Astrocyte (in vitro differentiated cells and primary cell): ENCODE measurements around the gene CHN1. TPM values are rescaled to one million over a fixed set of nuclear protein-coding genes. Genes with fewer than 3 reads are reported as not detected.

Source experiments
- DNase-seq: peaks from one replicate; pipeline ENCODE4 v3.0.0-alpha.2; 2010; ENCODE audit warnings: low read depth
- FAIRE-seq: peaks from 2 replicates; lab custom pipeline; 2011; peaks lifted over from hg19 to GRCh38; lab: Jason Lieb, UNC
- H2AFZ ChIP-seq: 2 replicates; pipeline ENCODE4 v1.6.0; 2012; ENCODE audit warnings: low read depth, low read length, inconsistent platforms
- H3K27ac ChIP-seq: 2 replicates; pipeline ENCODE4 v1.5.1; 2011; ENCODE audit warnings: low read depth, low read length, inconsistent platforms
- H3K27me3 ChIP-seq: 2 replicates; pipeline ENCODE4 v1.6.0; 2011; ENCODE audit warnings: low read length, inconsistent platforms; ENCODE audit not compliant: insufficient read depth
- H3K36me3 ChIP-seq: 2 replicates; pipeline ENCODE4 v1.5.1; 2011; ENCODE audit warnings: low read length, inconsistent platforms; ENCODE audit not compliant: insufficient read depth
- H3K4me1 ChIP-seq: 2 replicates; pipeline ENCODE4 v1.5.1; 2011; ENCODE audit warnings: low read length, inconsistent platforms; ENCODE audit not compliant: insufficient read depth
- H3K4me2 ChIP-seq: 2 replicates; pipeline ENCODE4 v1.6.0; 2012; ENCODE audit warnings: low read length, inconsistent platforms
- H3K4me3 ChIP-seq: 2 replicates; pipeline ENCODE4 v1.5.1; 2011; ENCODE audit warnings: low read depth, mild to moderate bottlenecking, low read length, inconsistent platforms; ENCODE audit not compliant: insufficient read depth
- H3K79me2 ChIP-seq: 2 replicates; pipeline ENCODE4 v1.6.0; 2012; ENCODE audit warnings: mild to moderate bottlenecking, low read length, inconsistent platforms; ENCODE audit not compliant: insufficient read depth
- H3K9ac ChIP-seq: 2 replicates; pipeline ENCODE4 v1.6.0; 2012; ENCODE audit warnings: mild to moderate bottlenecking, low read length, inconsistent platforms
- H3K9me3 ChIP-seq: 2 replicates; pipeline ENCODE4 v1.5.1; 2012; ENCODE audit warnings: low read depth, mild to moderate bottlenecking, low read length, inconsistent platforms; ENCODE audit not compliant: insufficient read depth
- H4K20me1 ChIP-seq: 2 replicates; pipeline ENCODE4 v1.6.0; 2012; ENCODE audit warnings: low read length, inconsistent platforms; ENCODE audit not compliant: insufficient read depth
- H3K27ac Mint-ChIP-seq: one replicate; pipeline ENCODE4 v1.8.0; 2021; ENCODE audit warnings: mild to moderate bottlenecking, mixed read lengths; ENCODE audit not compliant: unreplicated experiment
- H3K27me3 Mint-ChIP-seq: one replicate; pipeline ENCODE4 v1.8.0; 2021; ENCODE audit warnings: low read depth, mixed read lengths; ENCODE audit not compliant: unreplicated experiment
- H3K36me3 Mint-ChIP-seq: one replicate; pipeline ENCODE4 v1.8.0; 2021; ENCODE audit warnings: low read depth, mixed read lengths; ENCODE audit not compliant: unreplicated experiment
- H3K4me1 Mint-ChIP-seq: one replicate; pipeline ENCODE4 v1.8.0; 2021; ENCODE audit warnings: low read depth, mixed read lengths; ENCODE audit not compliant: unreplicated experiment
- H3K4me3 Mint-ChIP-seq: one replicate; pipeline ENCODE4 v1.8.0; 2021; ENCODE audit warnings: mild to moderate bottlenecking, moderate library complexity, mixed read lengths; ENCODE audit not compliant: unreplicated experiment
- H3K9me3 Mint-ChIP-seq: one replicate; pipeline ENCODE4 v1.8.0; 2021; ENCODE audit warnings: mild to moderate bottlenecking, mixed read lengths; ENCODE audit not compliant: unreplicated experiment
- EZH2 ChIP-seq: IDR thresholded peaks from 2 replicates; pipeline ENCODE4 v1.6.1; 2012; ENCODE audit warnings: mild to moderate bottlenecking, low read length, inconsistent platforms; ENCODE audit not compliant: insufficient read depth
- total RNA-seq: library from RNA; stranded (reverse); gene quantifications from 2 replicates; pipeline ENCODE4 v1.2.1, GENCODE V29; 2021
- TF ChIP-seq, protein P1 (sequence below): IDR thresholded peaks from 2 replicates; pipeline ENCODE4 v1.5.1; 2011; ENCODE audit warnings: low read depth, mild to moderate bottlenecking, inconsistent platforms, low read length, moderate library complexity; ENCODE audit not compliant: insufficient read depth

Gene CHN1
- total RNA-seq, 1 donor from 2014 or later: 23.9 TPM

DNA sequence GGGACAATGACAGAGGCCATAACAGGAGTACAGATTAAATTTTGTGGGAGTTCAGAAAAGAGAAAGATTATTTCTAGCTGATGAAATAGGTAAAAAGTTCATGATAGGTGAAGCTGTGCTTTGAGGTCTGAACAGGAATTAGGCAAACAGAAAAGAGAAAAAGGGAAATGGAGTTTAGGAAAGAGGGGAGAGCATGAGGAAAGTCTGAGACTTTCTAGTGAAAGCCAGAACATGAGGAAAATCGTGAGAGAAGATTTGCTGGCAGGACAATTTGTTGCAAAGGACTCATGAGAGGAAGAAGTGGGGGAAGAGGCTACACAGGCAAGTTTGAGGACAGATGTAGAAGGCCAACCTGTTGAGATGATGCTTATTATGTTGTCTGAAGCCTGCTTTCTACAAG lies 6.3 kb upstream of the CHN1 start:
- H3K27ac ChIP-seq: no peak overlapping the region
- FAIRE-seq: no peak
- no peaks in the 10 kb centered on the region for H3K36me3 ChIP-seq
- peaks cover 3% of the 10 kb centered on the region for H3K4me1 Mint-ChIP-seq
- H4K20me1 ChIP-seq: no peaks in the 10 kb centered on the region
- no peak for TF ChIP-seq EZH2
- TF ChIP-seq, protein P1, sequence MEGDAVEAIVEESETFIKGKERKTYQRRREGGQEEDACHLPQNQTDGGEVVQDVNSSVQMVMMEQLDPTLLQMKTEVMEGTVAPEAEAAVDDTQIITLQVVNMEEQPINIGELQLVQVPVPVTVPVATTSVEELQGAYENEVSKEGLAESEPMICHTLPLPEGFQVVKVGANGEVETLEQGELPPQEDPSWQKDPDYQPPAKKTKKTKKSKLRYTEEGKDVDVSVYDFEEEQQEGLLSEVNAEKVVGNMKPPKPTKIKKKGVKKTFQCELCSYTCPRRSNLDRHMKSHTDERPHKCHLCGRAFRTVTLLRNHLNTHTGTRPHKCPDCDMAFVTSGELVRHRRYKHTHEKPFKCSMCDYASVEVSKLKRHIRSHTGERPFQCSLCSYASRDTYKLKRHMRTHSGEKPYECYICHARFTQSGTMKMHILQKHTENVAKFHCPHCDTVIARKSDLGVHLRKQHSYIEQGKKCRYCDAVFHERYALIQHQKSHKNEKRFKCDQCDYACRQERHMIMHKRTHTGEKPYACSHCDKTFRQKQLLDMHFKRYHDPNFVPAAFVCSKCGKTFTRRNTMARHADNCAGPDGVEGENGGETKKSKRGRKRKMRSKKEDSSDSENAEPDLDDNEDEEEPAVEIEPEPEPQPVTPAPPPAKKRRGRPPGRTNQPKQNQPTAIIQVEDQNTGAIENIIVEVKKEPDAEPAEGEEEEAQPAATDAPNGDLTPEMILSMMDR: no peak
- no peak overlapping the region for H3K9ac ChIP-seq
- no peak overlapping the region for H3K27ac Mint-ChIP-seq
- no peak overlapping the region for H2AFZ ChIP-seq
- H3K36me3 Mint-ChIP-seq: no peaks in the 10 kb centered on the region
- H3K27me3 ChIP-seq: peaks cover 15% of the 10 kb centered on the region
- H3K9me3 ChIP-seq: no peaks in the 10 kb centered on the region
- no peaks in the 10 kb centered on the region for H3K79me2 ChIP-seq
- H3K9me3 Mint-ChIP-seq: no peaks in the 10 kb centered on the region
- H3K4me3 Mint-ChIP-seq: no peak overlapping the region
- H3K4me2 ChIP-seq: no peak overlapping the region
- H3K4me3 ChIP-seq: no peak overlapping the region
- DNase-seq: no peak
- H3K27me3 Mint-ChIP-seq: peaks cover 9% of the 10 kb centered on the region
- no peaks in the 10 kb centered on the region for H3K4me1 ChIP-seq

DNA sequence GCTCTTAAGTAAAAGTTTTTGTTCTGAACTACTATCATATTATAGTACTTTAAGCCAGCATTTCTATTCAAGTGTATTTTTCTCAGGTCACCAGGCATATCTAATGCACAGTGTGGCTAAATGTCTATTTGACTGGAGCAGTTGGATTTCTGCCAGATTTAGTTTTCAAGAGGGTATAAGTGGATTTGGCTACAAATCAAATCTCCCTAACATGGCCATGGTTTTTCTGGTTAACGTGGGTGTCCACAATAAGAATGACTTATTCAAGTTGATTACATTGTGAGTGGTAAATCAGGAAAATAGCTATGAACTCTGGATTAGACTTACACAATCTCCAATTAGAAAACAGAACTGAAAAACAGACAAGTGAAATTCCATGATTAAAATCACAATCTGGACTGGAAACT lies 5.7 kb upstream of the CHN1 start:
- Mint-ChIP-seq H3K4me3 (no peak overlapping the region), H3K27ac (no peak overlapping the region), H3K4me1 (peaks cover 3% of the 10 kb centered on the region), H3K27me3 (peaks cover 12% of the 10 kb centered on the region), H3K36me3 (no peaks in the 10 kb centered on the region), H3K9me3 (no peaks in the 10 kb centered on the region)
- Histone ChIP-seq H2AFZ (no peak overlapping the region), H3K4me2 (no peak overlapping the region), H3K9me3 (no peaks in the 10 kb centered on the region), H3K27ac (no peak overlapping the region), H3K36me3 (no peaks in the 10 kb centered on the region), H3K9ac (no peak overlapping the region), H4K20me1 (no peaks in the 10 kb centered on the region), H3K4me3 (no peak overlapping the region), H3K4me1 (no peaks in the 10 kb centered on the region), H3K27me3 (peaks cover 20% of the 10 kb centered on the region), H3K79me2 (no peaks in the 10 kb centered on the region)
- FAIRE-seq (no peak), DNase-seq (peak; percentile 29)
- TF ChIP-seq EZH2: no peak
- TF ChIP-seq, protein P1: no peak

DNA sequence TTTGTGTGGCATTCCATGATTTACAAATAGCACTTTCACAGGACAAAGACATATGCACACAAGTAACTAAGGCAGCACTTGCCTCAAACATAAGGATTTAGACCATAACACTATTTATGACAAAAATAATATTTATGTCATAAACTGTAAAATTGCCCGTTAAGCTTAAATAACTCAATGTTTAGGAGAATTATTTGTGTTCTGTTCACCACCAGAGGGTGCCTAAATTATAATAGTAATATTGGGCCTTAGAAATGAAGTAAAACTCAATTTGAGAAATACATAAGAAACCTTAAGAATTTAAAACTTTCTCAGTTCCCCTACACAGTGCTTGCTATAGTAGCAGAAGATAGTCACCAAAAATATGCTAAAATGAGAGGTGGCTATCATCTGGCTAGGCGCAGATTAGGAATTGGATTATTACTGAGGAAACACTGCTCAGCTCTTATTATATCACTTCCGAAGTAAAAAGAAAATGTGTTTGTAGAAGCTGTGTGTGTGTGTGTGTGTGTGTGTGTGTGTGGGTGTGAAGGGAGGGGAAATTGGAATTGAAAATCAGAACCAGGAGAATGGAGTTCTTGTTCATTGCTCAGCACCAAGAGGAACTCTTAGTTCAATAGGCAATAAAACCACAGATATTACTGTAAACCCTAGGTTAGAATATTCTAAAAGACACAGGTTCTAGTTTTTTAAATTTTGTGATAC lies 4.9 kb upstream of the CHN1 start:
- peaks cover 3% of the 10 kb centered on the region for H3K4me1 Mint-ChIP-seq
- FAIRE-seq (no peak), DNase-seq (no peak)
- Histone ChIP-seq H3K36me3 (no peaks in the 10 kb centered on the region), H3K4me3 (no peak overlapping the region), H3K27me3 (peaks cover 23% of the 10 kb centered on the region), H3K79me2 (no peaks in the 10 kb centered on the region), H4K20me1 (no peaks in the 10 kb centered on the region), H3K27ac (no peak overlapping the region), H3K9ac (no peak overlapping the region), H3K4me1 (no peaks in the 10 kb centered on the region), H3K9me3 (no peaks in the 10 kb centered on the region), H3K4me2 (no peak overlapping the region), H2AFZ (no peak overlapping the region)
- no peak overlapping the region for H3K4me3 Mint-ChIP-seq
- H3K36me3 Mint-ChIP-seq: no peaks in the 10 kb centered on the region
- no peak overlapping the region for H3K27ac Mint-ChIP-seq
- no peak for TF ChIP-seq EZH2
- TF ChIP-seq, protein P1: no peak
- H3K9me3 Mint-ChIP-seq: no peaks in the 10 kb centered on the region
- H3K27me3 Mint-ChIP-seq: peaks cover 12% of the 10 kb centered on the region
